ENCODE results near the gene RNF123. TPM values are rescaled to one million over a fixed set of nuclear protein-coding genes. Genes with fewer than 3 reads are reported as not detected.

The RNF123 gene
- total RNA-seq, 1 experiment from 2014 or later: 31.2 TPM

DNA sequence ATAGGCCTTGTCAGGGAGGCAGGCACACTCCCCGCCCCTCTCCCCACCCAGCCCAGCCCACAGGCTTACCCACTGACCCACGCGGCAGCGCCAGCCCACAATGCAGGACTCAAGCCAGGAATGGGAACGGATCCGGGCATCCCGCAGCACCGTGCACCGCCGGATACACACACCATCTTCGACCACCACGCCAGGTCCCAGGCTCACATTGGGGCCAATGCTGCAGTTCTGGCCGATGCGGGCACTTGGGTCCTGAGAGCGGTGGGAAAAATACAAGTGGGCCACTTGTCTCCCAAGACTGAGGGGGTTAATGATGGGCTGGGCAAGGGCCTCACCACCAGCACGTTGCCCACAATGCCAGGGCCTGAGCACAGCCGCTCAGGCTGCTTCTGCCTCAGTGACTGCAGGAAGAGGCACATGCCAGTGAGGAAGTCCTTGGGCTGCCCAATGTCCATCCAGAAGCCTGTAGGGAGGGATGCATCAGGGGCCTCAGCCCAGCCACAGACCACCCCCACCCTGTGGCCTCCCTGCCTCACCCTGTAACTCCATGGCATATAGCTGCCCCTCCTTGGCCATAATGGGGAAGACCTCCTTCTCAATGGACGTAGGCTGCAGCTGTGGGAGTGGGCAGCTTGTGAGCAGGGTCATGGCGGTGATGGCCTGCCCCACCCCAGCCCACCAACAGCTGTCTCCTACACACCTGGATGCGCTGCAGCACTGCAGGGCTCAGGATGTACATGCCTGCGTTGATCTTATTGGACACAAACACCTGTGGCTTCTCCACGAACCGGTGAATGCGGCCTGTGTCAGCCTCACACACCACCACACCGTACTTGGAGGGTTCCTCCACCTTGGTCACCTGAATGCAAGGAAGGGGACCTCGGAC is 32.8 kb downstream of the RNF123 start:
- peak; percentile 32 for DNase-seq
- Histone ChIP-seq H3K4me3 (ENCODE audit: insufficient read depth, low read depth, low read length) (no peak overlapping the region), H3K27me3 (ENCODE audit: control insufficient read depth, insufficient read depth, low read length) (peaks cover 7% of the 10 kb centered on the region; the same call in 1 of the 2 replicates), H3K36me3 (replicated peaks; ENCODE audit: control insufficient read depth, insufficient read depth, low read length) (peaks cover 16% of the 10 kb centered on the region)

DNA sequence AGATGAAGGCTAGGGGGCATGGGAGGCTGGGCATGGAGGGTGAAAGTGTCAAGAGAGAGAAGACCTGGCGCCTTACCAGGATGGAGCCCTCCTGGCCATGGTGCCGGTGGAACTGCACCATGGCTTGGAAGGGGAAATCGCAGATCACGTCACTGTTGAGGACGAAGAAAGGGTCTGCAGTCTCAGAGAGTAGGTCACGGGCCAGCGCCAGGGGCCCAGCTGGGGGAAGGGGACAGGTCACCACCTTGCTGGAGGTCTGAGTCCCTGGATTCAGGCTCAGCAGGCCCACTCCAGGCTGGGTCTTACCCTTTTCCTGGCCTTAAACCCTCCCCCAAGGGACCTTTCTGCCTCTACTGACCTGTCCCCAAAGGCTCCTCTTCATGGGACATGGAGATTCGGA is 33.5 kb downstream of the RNF123 start:
- DNase-seq: no peak
- Histone ChIP-seq H3K36me3 (replicated peaks; ENCODE audit: control insufficient read depth, insufficient read depth, low read length) (peaks cover 21% of the 10 kb centered on the region), H3K27me3 (ENCODE audit: control insufficient read depth, insufficient read depth, low read length) (peaks cover 7% of the 10 kb centered on the region; the same call in 1 of the 2 replicates), H3K4me3 (ENCODE audit: insufficient read depth, low read depth, low read length) (peak overlapping the region; percentile 82)

DNA sequence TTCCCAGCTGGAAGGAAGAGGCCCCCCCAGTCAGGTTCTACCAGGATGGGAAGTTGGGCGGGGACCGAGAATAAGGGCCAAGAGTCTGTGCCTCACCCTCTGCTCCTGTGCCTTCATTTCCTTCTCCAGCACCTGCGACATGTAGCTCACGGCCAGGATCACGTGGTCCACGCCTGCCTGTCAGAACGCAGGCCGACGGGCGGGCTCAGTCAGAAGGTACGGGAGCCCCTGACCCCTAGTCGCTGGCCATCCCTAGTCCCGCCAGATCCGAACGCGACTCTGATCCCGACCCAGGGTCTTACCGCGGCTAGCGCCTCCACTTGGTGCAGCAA is 33.9 kb downstream of the RNF123 start:
- Histone ChIP-seq H3K4me3 (ENCODE audit: insufficient read depth, low read depth, low read length) (peak overlapping the region; percentile 82), H3K27me3 (ENCODE audit: control insufficient read depth, insufficient read depth, low read length) (peaks cover 5% of the 10 kb centered on the region; the same call in 1 of the 2 replicates), H3K36me3 (replicated peaks; ENCODE audit: control insufficient read depth, insufficient read depth, low read length) (peaks cover 21% of the 10 kb centered on the region)
- DNase-seq: peak; percentile 86

DNA sequence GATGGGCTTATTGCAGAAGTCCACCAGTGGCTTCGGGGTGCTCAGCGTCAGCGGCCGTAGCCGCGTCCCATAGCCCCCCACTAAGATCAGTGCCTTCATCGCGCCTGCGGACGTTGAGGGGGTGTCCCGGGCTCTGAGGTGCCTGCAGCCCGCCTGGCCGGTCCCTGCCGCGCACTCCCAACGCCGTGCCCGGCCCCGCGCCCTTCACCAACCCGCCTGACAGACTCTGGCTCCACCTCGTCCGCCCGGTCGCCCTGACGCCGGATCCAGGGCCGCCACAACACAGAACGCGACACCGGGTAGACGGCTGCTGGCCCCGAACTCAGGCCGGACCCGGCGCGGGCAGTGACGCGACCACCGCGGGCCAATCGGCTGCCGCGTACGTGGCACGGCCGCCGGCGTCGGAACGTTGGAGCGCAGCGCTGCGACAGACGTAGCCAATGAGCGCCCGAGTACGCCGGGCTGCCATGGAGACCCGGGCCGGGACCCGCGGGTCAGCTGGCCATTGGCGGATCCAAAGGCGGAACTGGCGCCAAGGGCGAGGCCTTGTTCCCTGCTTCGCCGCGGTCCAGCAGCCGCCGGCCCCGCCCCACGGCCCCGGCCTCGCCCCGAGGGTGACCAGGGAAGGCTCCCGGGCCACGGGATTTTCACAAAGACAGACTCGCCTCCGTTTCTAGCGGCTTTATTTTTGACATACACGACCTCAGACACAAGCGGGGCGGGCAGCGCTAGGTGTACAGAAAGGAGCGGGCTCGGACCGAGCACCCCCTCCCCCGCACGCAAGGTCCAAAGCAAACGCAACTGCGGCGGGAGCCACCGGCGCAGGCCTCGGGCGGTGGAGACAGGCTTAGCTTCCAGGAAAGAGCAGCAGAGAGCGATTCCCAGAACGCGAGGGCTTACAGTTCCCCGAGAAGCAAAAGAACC is 34.5 kb downstream of the RNF123 start, which contains the start of gene GMPPB:
GMPPB (minus strand) TSS at position 324 of the 924 bp plus-strand sequence; CDS start at position 99, 225 bp downstream.
- peak; percentile 99 for DNase-seq
- H3K36me3 ChIP-seq (replicated peaks; ENCODE audit: control insufficient read depth, insufficient read depth, low read length): peaks cover 21% of the 10 kb centered on the region
- H3K4me3 ChIP-seq (ENCODE audit: insufficient read depth, low read depth, low read length): peak within 1 kb of the TSS; percentile 82
- no peaks in the 10 kb centered on the region; the same call in 1 of the 2 replicates for H3K27me3 ChIP-seq (ENCODE audit: control insufficient read depth, insufficient read depth, low read length)

DNA sequence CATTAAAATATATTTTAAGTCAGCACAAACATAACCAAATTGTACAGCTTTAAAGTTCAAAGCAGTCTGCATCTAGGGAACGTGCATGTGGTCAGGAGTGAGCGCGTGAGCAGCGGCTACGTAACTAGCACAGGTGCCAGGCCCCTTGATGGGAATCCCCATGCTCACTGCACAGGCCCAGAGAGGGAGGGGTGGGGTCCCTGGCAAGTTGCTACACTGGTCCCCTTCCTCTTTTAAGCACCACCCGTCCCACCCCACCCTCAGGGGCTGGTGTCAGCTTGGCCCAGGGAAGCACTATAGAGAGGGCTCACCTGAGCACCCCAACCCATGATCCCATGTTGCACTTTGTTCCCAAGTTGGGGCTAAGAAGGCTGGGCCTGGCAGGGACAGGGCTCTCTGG is 35.2 kb downstream of the RNF123 start:
- peaks cover 21% of the 10 kb centered on the region for H3K36me3 ChIP-seq (replicated peaks; ENCODE audit: control insufficient read depth, insufficient read depth, low read length)

DNA sequence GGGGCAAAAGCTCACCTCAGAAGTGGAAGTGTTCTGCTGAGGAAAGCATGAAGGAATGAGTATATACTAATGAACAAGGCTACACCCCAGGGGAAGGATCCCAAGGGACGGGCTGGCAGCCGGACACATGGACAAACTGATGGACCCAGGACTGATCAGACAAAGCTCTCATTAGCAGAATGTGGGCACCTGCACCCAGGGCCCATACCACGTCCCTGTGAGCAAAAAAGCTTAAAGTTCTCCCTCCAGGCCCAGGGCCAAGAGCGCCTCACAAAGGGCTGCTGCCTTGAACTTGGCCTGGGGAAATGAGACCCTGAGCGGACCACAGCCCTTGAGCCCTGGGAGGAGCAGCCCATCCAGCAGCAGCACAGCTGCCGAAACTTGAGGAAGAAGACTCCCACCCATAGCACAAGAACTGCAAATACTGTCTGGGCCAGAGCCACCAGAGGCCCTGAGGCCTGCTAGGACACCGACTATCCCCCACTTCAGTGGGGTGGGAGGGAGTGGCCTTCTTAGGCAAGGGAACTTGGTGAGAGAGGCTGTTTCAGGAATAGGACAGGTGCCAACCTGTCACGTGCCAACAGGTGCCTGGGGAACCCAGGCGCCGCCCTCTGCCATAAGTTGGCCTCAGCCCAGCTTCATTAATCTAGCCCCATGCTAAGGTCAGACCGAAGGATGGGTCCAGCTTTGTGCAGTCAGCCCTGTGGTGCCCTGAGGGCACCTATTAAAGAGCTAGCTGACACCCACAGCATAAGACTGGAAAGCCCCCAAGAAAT is 36.7 kb downstream of the RNF123 start:
- H3K27me3 ChIP-seq (ENCODE audit: control insufficient read depth, insufficient read depth, low read length): no peaks in the 10 kb centered on the region
- DNase-seq: peak; percentile 27
- H3K4me3 ChIP-seq (ENCODE audit: insufficient read depth, low read depth, low read length): no peak overlapping the region

More for the DNA sequence above, 35.2 kb downstream of the RNF123 start:
- no peaks in the 10 kb centered on the region for H3K27me3 ChIP-seq (ENCODE audit: control insufficient read depth, insufficient read depth, low read length)
- DNase-seq: peak; percentile 73
- peak overlapping the region; percentile 62 for H3K4me3 ChIP-seq (ENCODE audit: insufficient read depth, low read depth, low read length)

DNA sequence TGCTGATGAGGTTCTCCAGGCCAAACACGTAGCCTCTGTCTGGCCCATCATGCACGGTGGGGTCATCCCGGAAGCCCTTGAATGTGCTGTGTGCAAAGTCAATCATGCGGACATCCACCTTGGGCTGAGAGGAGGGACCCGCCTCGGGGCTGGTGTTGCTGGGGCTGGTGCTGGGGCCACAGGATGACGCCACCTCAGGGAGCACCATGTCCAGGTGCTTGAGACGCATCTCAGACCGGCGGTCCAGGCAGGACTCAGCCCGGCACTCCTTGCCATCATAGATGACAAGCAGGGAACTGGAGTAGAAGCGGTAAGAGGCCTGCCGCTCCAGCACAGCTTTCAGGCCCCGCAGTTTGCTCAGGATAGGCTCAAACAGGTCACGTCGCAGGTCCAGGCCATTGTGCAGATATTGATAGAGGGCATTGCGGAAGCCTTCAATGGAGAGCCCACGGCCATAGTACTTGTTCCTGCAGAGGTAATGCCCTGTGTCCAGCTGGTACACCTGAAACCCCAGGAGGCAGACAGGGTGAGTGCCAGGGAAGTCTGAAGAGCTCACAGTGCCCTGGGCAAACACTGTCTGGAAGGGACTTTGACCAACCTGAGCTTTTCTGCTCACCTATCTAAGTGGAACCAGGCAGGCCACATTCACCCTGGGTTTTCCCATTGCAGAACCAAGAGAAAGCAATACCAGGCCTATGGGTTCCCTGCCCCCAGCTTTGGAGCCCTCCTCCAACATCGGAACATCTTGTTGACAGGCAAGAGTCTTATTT is 38.0 kb downstream of the RNF123 start:
- Histone ChIP-seq H3K4me3 (ENCODE audit: insufficient read depth, low read depth, low read length) (no peak overlapping the region), H3K36me3 (replicated peaks; ENCODE audit: control insufficient read depth, insufficient read depth, low read length) (peaks cover 14% of the 10 kb centered on the region), H3K27me3 (ENCODE audit: control insufficient read depth, insufficient read depth, low read length) (no peaks in the 10 kb centered on the region)
- no peak for DNase-seq

More for the DNA sequence above, 36.7 kb downstream of the RNF123 start:
- peaks cover 19% of the 10 kb centered on the region for H3K36me3 ChIP-seq (replicated peaks; ENCODE audit: control insufficient read depth, insufficient read depth, low read length)

DNA sequence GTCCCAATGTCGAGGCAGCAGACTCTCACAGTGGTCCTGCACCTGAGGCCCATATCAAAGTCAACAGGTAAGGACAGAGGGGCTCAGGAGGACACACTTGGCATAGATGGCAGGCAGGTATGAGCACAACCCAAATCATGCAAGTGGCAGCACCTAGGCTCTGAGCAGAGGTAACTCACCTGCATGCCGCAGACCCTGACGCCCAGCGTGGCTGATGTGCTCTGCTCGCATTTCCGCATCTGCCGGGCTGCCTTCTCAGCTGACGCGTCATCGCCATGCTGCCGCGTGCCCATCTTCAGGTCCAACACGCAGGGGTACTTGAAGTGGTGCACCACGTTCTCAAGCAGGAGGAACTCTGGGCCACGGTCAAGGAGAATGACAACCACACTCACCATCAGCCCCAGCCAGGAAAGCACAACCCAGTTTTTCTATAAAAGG is 38.6 kb downstream of the RNF123 start:
- no peak for DNase-seq
- no peak overlapping the region for H3K4me3 ChIP-seq (ENCODE audit: insufficient read depth, low read depth, low read length)

DNA sequence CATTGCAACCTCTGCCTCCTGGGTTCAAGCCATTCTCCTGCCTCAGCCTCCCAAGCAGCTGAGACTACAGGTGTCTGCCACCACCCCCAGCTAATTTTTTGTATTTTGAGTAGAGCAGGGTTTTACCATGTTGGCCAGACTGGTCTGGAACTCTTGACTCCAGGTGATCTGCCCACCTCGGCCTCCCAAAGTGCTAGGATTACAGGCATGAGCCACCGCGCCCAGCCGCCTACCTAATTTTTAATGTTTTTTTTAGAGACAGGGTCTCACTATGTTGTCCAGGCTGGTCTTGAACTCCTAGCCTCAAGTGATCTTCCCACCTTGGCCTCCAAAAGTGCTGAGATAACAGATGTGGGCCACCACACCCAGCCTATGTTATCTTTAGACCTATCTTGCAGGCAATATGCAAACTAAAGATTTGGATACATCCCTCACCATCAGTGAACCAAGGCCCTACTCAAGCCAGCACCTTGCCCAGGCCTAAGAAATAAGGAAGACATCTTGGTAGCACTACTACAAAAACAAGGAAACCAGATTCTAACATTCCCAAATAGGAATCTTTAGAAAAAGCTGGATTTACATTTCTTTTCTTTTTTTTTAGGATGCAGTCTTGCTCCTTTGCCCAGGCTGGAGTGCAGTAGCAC is 40.7 kb downstream of the RNF123 start:
- H3K36me3 ChIP-seq (replicated peaks; ENCODE audit: control insufficient read depth, insufficient read depth, low read length): peaks cover 17% of the 10 kb centered on the region
- no peak overlapping the region for H3K4me3 ChIP-seq (ENCODE audit: insufficient read depth, low read depth, low read length)
- no peaks in the 10 kb centered on the region for H3K27me3 ChIP-seq (ENCODE audit: control insufficient read depth, insufficient read depth, low read length)
- no peak for DNase-seq

More for the DNA sequence above, 38.6 kb downstream of the RNF123 start:
- H3K36me3 ChIP-seq (replicated peaks; ENCODE audit: control insufficient read depth, insufficient read depth, low read length): peaks cover 16% of the 10 kb centered on the region
- H3K27me3 ChIP-seq (ENCODE audit: control insufficient read depth, insufficient read depth, low read length): no peaks in the 10 kb centered on the region

DNA sequence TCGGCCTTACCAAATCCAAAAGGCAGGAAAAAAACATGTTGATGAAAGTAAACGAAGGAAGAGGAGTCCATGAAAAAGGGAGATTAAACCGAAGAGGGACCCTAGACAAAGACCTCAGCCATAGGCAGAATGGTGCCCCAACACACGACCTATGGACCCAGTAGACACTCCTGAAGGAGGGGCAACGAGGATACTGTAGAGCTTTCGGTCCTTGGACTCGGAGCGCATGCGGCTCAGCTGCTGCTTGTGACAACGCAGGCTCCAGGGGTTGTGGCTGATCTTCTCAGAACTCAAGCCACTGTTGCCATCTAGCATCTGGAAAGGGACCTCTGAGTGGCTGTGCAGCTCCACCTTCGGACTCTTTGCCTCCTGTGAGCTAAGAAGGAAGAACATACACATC is 43.2 kb downstream of the RNF123 start:
- peaks cover 16% of the 10 kb centered on the region for H3K36me3 ChIP-seq (replicated peaks; ENCODE audit: control insufficient read depth, insufficient read depth, low read length)
- DNase-seq: no peak
- no peak overlapping the region for H3K4me3 ChIP-seq (ENCODE audit: insufficient read depth, low read depth, low read length)

DNA sequence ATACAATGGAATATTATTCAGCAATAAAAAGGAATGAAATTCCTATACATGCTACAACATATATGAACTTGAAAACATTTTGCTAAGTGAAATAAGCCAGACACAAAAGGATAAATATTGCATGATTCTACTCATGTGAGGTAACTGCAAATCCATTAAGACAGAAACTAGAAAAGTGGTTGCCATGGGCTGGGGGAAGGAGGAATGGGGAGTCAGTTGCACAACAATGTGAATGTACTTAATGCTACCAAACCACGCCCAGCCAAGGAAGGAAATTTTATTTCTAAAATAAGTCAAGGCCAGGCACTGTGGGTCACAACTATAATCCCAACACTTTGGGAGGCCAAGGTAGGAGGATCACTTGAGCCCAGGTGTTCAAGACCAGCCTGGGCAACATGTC is 44.2 kb downstream of the RNF123 start:
- H3K36me3 ChIP-seq (replicated peaks; ENCODE audit: control insufficient read depth, insufficient read depth, low read length): peaks cover 17% of the 10 kb centered on the region
- no peak overlapping the region for H3K4me3 ChIP-seq (ENCODE audit: insufficient read depth, low read depth, low read length)
- DNase-seq: no peak
- H3K27me3 ChIP-seq (ENCODE audit: control insufficient read depth, insufficient read depth, low read length): no peaks in the 10 kb centered on the region

More for the DNA sequence above, 43.2 kb downstream of the RNF123 start:
- no peaks in the 10 kb centered on the region for H3K27me3 ChIP-seq (ENCODE audit: control insufficient read depth, insufficient read depth, low read length)

DNA sequence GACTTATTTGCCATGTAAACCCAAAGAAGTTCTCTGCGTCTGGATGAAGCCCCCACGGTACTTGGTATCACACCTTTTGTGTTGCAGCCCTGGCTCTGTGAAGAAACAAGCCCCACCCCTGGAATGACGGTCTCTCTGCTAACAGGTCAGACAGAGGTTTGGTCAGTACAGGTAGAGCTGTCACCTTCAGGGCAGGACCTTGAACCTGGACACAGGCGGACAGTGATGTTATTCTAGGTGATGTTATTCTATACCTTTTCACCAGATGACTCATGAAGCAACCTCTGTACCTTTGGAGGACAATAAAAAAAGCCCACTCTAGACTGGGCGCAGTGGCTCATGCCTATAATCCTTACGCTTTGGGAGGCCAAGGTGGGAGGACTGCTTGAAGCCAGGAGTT is 45.4 kb downstream of the RNF123 start:
- no peak for DNase-seq
- no peak overlapping the region for H3K4me3 ChIP-seq (ENCODE audit: insufficient read depth, low read depth, low read length)
- H3K36me3 ChIP-seq (replicated peaks; ENCODE audit: control insufficient read depth, insufficient read depth, low read length): peaks cover 17% of the 10 kb centered on the region
- no peaks in the 10 kb centered on the region for H3K27me3 ChIP-seq (ENCODE audit: control insufficient read depth, insufficient read depth, low read length)

Measured in H7 (cell line).